CD4-positive, alpha-beta T cell (primary cell): ENCODE measurements around the gene TXNRD2. TPM values are rescaled to one million over a fixed set of nuclear protein-coding genes. Genes with fewer than 3 reads are reported as not detected.

ENCODE experiments used
- ATAC-seq: fragments of 200-7000 bp; cut with Tn5 transposase; one replicate; pipeline ENCODE4 v1.10.0; 2022; ENCODE audit warnings: mild to moderate bottlenecking; ENCODE audit not compliant: poor library complexity
- CTCF ChIA-PET: fragments of 350-600 bp; sonication (Branson Sonifier 250); formaldehyde crosslinking; loops from one replicate; lab custom pipeline; 2021; ENCODE audit warnings: antibody characterized with exemption, inconsistent platforms; lab: Charles Lee
- POLR2A ChIA-PET: fragments of 350-600 bp; sonication (Branson Sonifier 250); formaldehyde crosslinking; loops from one replicate; lab custom pipeline; 2021; ENCODE audit warnings: antibody characterized with exemption, inconsistent platforms; lab: Charles Lee
- DNase-seq, 14 experiments: peaks; one replicate each; pipeline ENCODE4 v3.0.0-alpha.2; 2013 to 2020; ENCODE audit warnings: mixed read lengths in 2 of 14
- H3K27ac ChIP-seq, 2 donors: one replicate each; pipeline versions ENCODE4 v1.5.1 to v1.7.0; 2013; ENCODE audit warnings: low read length in 2 of 2, low read depth in 1 of 2, mild to moderate bottlenecking in 1 of 2
- H3K27me3 ChIP-seq, 2 experiments: 1 replicate in 1 of 2; 2 replicates in 1 of 2; pipeline versions ENCODE4 v1.6.1 to v1.7.0; 2013; ENCODE audit warnings: low read length in 2 of 2, control low read depth in 1 of 2, mild to moderate bottlenecking in 1 of 2, moderate library complexity in 1 of 2; ENCODE audit not compliant: insufficient read depth in 2 of 2, control insufficient read depth in 1 of 2
- H3K36me3 ChIP-seq: one replicate; pipeline ENCODE4 v1.6.1; 2013; ENCODE audit warnings: low read length, control low read depth; ENCODE audit not compliant: insufficient read depth
- H3K4me1 ChIP-seq: one replicate; pipeline ENCODE4 v1.6.1; 2013; ENCODE audit warnings: low read length, control low read depth; ENCODE audit not compliant: insufficient read depth
- H3K4me3 ChIP-seq: one replicate; pipeline ENCODE4 v1.5.1; 2013; ENCODE audit warnings: mild to moderate bottlenecking, low read length, moderate library complexity
- H3K9me3 ChIP-seq, 2 experiments: 1 replicate in 1 of 2; 2 replicates in 1 of 2; pipeline versions ENCODE4 v1.6.1 to v1.7.0; 2013; ENCODE audit warnings: low read length in 2 of 2, mild to moderate bottlenecking in 2 of 2, control low read depth in 1 of 2, moderate library complexity in 1 of 2; ENCODE audit not compliant: control insufficient read depth in 1 of 2, insufficient read depth in 1 of 2
- H3K27ac Mint-ChIP-seq: one replicate; pipeline ENCODE4 v1.8.0; 2020; ENCODE audit warnings: mixed read lengths
- H3K27me3 Mint-ChIP-seq: one replicate; pipeline ENCODE4 v1.8.0; 2021; ENCODE audit warnings: mixed read lengths
- H3K36me3 Mint-ChIP-seq: one replicate; pipeline ENCODE4 v1.8.0; 2021; ENCODE audit warnings: low read depth, mixed read lengths
- H3K4me1 Mint-ChIP-seq: one replicate; pipeline ENCODE4 v1.8.0; 2021; ENCODE audit warnings: low read depth, mixed read lengths
- H3K4me3 Mint-ChIP-seq: one replicate; pipeline ENCODE4 v1.8.0; 2020; ENCODE audit warnings: mild to moderate bottlenecking, mixed read lengths
- H3K9me3 Mint-ChIP-seq: one replicate; pipeline ENCODE4 v1.8.0; 2020; ENCODE audit warnings: mixed read lengths
- intact Hi-C, 2 experiments: fragments of 100-400 bp; cut with DNase I in 1 of 2; cut with micrococcal nuclease in 1 of 2; formaldehyde crosslinking; loops; one replicate each; pipeline versions ENCODE4 v1.15.1 to v1.9.0; 2023 to 2025; cut with DNase I, micrococcal nuclease
- total RNA-seq, 174 experiments: library from RNA in 2 of 174; stranded (reverse) in 2 of 174; gene quantifications; one replicate each; pipeline ENCODE4 v1.2.3 and lab custom pipeline; 2021 to 2026
- TF ChIP-seq, protein P1 (sequence below): fragments of 200-600 bp; IDR thresholded peaks from one replicate; pipeline ENCODE4 v1.8.0; 2022; ENCODE audit warnings: antibody characterized with exemption, mild to moderate bottlenecking

TXNRD2 gene
- total RNA-seq, 2 experiments from 2014 or later = 18.6 to 19.5 TPM

DNA sequence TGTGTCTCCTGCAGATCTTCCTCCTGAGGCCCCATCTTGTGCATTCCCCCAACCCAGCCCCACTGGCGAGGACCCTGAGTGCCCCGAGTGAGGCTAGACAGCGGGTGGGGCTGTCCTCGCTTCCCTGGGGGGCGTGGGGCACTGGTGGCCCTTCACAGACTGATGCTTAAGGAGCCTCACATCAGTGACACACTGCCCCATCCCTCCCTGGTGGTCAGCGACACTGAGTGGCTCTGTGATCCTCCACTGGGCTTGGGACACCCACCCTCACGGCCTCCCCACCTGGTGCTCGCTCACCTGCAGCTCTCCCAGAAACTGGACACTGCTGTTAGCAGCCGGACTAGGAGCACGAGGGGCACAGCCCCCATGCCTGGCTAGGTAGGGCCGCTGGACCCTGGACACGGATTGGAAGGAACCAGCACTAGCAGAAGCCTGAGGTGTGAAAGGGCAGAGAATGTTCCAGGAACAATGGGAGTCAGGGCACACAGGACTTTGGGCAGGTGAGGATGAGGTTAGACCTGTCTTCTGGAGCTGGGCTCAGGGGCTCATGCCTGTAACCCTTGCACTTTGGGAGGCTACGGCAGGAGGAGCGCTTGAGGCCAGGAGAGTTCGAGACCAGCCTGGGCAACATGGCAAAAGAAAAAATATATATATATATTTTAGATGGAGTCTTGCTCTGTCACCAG is 23.2 kb upstream of the TXNRD2 start:
- peaks cover 5% of the 10 kb centered on the region for H3K36me3 Mint-ChIP-seq
- H3K9me3 Mint-ChIP-seq = no peaks in the 10 kb centered on the region
- ATAC-seq (no peak), DNase-seq (no peak)
- no peak overlapping the region for H3K4me3 Mint-ChIP-seq
- H3K27me3 Mint-ChIP-seq = no peaks in the 10 kb centered on the region
- no peaks in the 10 kb centered on the region for H3K4me1 Mint-ChIP-seq
- H3K27ac Mint-ChIP-seq = no peak overlapping the region
- Histone ChIP-seq H3K4me1 (peaks cover 7% of the 10 kb centered on the region), H3K36me3 (peaks cover 24% of the 10 kb centered on the region), H3K27ac (no peak overlapping the region), H3K9me3 (no peaks in the 10 kb centered on the region), H3K27me3 (no peaks in the 10 kb centered on the region), H3K4me3 (no peak overlapping the region)
- ChIA-PET POLR2A (no interaction called here), CTCF (no interaction called here)
- intact Hi-C loops = loop anchor here in 1 of 2 experiments (10.0 kb wide), 1 partner anchor 320 kb away; no protein-coding TSS in a partner anchor
- TF ChIP-seq, protein P1, sequence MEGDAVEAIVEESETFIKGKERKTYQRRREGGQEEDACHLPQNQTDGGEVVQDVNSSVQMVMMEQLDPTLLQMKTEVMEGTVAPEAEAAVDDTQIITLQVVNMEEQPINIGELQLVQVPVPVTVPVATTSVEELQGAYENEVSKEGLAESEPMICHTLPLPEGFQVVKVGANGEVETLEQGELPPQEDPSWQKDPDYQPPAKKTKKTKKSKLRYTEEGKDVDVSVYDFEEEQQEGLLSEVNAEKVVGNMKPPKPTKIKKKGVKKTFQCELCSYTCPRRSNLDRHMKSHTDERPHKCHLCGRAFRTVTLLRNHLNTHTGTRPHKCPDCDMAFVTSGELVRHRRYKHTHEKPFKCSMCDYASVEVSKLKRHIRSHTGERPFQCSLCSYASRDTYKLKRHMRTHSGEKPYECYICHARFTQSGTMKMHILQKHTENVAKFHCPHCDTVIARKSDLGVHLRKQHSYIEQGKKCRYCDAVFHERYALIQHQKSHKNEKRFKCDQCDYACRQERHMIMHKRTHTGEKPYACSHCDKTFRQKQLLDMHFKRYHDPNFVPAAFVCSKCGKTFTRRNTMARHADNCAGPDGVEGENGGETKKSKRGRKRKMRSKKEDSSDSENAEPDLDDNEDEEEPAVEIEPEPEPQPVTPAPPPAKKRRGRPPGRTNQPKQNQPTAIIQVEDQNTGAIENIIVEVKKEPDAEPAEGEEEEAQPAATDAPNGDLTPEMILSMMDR = no peak

DNA sequence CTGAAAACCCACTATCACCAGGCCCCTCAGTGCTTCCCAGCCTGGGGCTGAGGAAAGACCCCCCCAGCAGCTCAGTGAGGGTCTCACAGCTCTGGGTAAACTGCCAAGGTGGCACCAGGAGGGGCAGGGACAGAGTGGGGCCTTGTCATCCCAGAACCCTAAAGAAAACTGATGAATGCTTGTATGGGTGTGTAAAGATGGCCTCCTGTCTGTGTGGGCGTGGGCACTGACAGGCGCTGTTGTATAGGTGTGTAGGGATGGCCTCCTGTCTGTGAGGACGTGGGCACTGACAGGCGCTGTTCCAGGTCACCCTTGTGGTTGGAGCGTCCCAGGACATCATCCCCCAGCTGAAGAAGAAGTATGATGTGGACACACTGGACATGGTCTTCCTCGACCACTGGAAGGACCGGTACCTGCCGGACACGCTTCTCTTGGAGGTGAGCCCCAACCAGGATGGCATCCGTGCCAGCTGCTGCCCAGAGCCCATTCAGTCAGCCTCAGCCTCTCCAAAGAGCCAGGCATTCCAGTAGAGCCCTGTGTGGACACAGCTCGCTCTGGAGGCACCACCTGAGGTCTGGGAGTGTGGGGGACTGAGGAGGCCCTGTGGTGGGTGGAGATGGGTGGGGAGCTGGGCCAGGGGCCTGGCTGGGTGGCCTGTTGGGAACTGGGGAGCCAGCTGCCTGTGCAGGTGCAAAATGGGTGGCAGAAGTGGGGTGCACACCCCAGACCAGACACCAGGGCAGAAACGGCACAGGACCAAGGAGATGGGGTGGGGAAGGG is 22.4 kb upstream of the TXNRD2 start:
- ATAC-seq (no peak), DNase-seq (no peak)
- no peak overlapping the region for H3K27ac ChIP-seq
- peaks cover 7% of the 10 kb centered on the region for H3K4me1 ChIP-seq
- Mint-ChIP-seq H3K27ac (no peak overlapping the region), H3K4me1 (no peaks in the 10 kb centered on the region), H3K27me3 (no peaks in the 10 kb centered on the region), H3K4me3 (no peak overlapping the region), H3K9me3 (no peaks in the 10 kb centered on the region), H3K36me3 (peaks cover 5% of the 10 kb centered on the region)
- intact Hi-C loops = loop anchor here in 1 of 2 experiments (10.0 kb wide), 1 partner anchor 321 kb away; no protein-coding TSS in a partner anchor
- no peaks in the 10 kb centered on the region for H3K27me3 ChIP-seq
- peaks cover 24% of the 10 kb centered on the region for H3K36me3 ChIP-seq
- CTCF ChIA-PET = no interaction called here
- TF ChIP-seq, protein P1 = no peak
- H3K4me3 ChIP-seq = no peak overlapping the region
- POLR2A ChIA-PET = no interaction called here
- no peaks in the 10 kb centered on the region for H3K9me3 ChIP-seq

DNA sequence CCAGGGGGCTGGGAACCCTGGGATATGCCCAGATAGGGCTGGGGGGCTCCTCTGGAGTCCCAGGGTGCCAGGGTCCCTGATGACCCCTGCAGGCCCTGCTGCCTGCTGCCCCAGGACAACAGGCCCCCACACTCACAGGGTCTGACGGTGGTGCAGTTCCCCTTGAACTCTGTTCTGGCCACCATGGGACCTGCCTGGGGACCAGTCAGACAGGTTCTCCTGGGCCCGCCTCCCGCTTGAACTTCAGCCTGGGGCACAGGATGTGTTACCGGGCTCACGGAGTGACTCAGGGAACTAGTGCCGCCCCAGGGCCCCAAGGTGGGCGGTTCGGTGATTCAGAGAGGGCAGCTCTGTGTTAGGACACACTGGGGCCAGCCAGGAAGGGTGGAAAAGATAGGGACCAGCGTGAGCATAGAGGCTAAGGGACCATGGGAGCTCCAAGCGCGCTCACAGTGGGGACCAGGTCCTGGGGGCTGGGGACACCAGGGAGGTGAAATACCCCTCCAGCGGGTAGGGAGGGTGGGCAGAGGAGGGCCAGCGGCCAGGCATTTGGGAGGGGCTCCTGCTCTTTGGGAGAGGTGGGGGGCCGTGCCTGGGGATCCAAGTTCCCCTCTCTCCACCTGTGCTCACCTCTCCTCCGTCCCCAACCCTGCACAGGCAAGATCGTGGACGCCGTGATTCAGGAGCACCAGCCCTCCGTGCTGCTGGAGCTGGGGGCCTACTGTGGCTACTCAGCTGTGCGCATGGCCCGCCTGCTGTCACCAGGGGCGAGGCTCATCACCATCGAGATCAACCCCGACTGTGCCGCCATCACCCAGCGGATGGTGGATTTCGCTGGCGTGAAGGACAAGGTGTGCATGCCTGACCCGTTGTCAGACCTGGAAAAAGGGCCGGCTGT is 21.5 kb upstream of the TXNRD2 start:
- H3K27ac ChIP-seq = no peak overlapping the region
- ChIA-PET CTCF (no interaction called here), POLR2A (no interaction called here)
- H3K27me3 ChIP-seq = no peaks in the 10 kb centered on the region
- no peaks in the 10 kb centered on the region for H3K9me3 ChIP-seq
- Mint-ChIP-seq H3K27me3 (no peaks in the 10 kb centered on the region), H3K36me3 (peaks cover 5% of the 10 kb centered on the region), H3K27ac (no peak overlapping the region), H3K4me1 (no peaks in the 10 kb centered on the region), H3K4me3 (no peak overlapping the region), H3K9me3 (no peaks in the 10 kb centered on the region)
- no peak overlapping the region for H3K4me3 ChIP-seq
- TF ChIP-seq, protein P1 = no peak
- H3K36me3 ChIP-seq = peaks cover 22% of the 10 kb centered on the region
- intact Hi-C loops = loop anchor here in 1 of 2 experiments (10.0 kb wide), 1 partner anchor 322 kb away; no protein-coding TSS in a partner anchor
- DNase-seq (no peak), ATAC-seq (no peak)
- H3K4me1 ChIP-seq = peaks cover 7% of the 10 kb centered on the region
